ENCODE results near the gene TNFRSF4. TPM values are rescaled to one million over a fixed set of nuclear protein-coding genes. Genes with fewer than 3 reads are reported as not detected.

The TNFRSF4 gene
- total RNA-seq, 2 experiments from 2014 or later, result 27.6 to 28.6 TPM

DNA sequence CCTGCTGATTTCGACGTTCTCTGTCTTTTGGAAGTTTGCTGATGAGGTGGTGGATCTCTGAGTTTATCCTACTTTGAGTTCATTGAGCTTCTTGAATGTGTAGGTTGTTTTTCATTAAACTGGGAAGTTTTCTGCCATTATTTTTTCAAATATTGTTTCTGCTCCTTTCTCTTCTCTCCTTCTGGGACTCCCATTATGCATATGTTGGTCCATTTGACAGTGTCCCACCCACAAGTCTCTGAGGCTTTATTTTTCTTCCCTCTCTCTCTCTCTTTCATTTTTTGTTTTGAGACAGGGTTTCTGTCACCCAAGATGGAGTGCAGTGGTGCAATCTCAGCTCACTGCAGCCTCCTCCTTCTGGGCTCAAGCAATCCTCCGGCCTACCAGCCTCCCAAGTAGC is 19.2 kb downstream of the TNFRSF4 start:
- TF ChIP-seq, protein P1, sequence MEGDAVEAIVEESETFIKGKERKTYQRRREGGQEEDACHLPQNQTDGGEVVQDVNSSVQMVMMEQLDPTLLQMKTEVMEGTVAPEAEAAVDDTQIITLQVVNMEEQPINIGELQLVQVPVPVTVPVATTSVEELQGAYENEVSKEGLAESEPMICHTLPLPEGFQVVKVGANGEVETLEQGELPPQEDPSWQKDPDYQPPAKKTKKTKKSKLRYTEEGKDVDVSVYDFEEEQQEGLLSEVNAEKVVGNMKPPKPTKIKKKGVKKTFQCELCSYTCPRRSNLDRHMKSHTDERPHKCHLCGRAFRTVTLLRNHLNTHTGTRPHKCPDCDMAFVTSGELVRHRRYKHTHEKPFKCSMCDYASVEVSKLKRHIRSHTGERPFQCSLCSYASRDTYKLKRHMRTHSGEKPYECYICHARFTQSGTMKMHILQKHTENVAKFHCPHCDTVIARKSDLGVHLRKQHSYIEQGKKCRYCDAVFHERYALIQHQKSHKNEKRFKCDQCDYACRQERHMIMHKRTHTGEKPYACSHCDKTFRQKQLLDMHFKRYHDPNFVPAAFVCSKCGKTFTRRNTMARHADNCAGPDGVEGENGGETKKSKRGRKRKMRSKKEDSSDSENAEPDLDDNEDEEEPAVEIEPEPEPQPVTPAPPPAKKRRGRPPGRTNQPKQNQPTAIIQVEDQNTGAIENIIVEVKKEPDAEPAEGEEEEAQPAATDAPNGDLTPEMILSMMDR (IDR thresholded peaks at IDR 0.05), result no peak
- Mint-ChIP-seq H3K27me3 (no peaks in the 10 kb centered on the region), H3K4me3 (no peak overlapping the region), H3K27ac (no peak overlapping the region), H3K9me3 (peaks cover 4% of the 10 kb centered on the region), H3K36me3 (ENCODE audit: low read depth) (no peaks in the 10 kb centered on the region), H3K4me1 (ENCODE audit: low read depth) (peaks cover 1% of the 10 kb centered on the region)
- H3K27me3 ChIP-seq (ENCODE audit: control insufficient read depth in 1 of 2, insufficient read depth in 2 of 2, low read length in 2 of 2), result no peaks in the 10 kb centered on the region
- peaks cover under 1% of the 10 kb centered on the region for H3K4me1 ChIP-seq (ENCODE audit: insufficient read depth, low read length)
- H3K36me3 ChIP-seq (ENCODE audit: insufficient read depth, low read length), result no peaks in the 10 kb centered on the region
- DNase-seq (peak in 1 of 14 experiments; percentile 6), ATAC-seq (ENCODE audit: poor library complexity) (no peak)
- peaks cover 0 to 20% of the 10 kb centered on the region in 2 experiments for H3K9me3 ChIP-seq (ENCODE audit: control insufficient read depth in 1 of 2, insufficient read depth in 1 of 2, low read length in 2 of 2)
- H3K4me3 ChIP-seq (ENCODE audit: low read length), result no peak overlapping the region
- ChIA-PET CTCF (no interaction called here), POLR2A (no interaction called here)
- intact Hi-C loops (cut with DNase I, micrococcal nuclease), result no loop called here
- no peak overlapping the region for H3K27ac ChIP-seq (ENCODE audit: low read depth in 1 of 2, low read length in 2 of 2)

DNA sequence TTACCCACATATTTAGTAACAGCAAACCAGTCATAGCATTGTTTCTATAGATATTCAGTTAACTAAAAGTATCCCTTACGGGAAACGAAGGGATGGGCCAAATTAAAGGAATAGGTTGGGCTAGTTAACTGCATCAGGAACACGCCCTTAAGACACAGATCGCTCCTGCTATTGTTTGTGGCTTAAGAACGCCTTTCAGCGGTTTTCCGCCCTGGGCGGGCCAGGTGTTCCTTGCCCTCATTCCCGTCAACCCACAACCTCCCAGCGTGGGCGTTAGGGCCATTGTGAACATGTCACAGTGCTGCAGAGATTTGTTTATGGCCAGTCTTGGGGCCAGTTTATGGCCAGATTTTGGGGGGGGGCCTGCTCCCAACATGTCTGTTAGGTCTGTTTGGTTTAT is 22.2 kb downstream of the TNFRSF4 start:
- peak in 1 of 14 experiments; percentile 4 for DNase-seq
- H3K36me3 Mint-ChIP-seq (ENCODE audit: low read depth), result no peaks in the 10 kb centered on the region

DNA sequence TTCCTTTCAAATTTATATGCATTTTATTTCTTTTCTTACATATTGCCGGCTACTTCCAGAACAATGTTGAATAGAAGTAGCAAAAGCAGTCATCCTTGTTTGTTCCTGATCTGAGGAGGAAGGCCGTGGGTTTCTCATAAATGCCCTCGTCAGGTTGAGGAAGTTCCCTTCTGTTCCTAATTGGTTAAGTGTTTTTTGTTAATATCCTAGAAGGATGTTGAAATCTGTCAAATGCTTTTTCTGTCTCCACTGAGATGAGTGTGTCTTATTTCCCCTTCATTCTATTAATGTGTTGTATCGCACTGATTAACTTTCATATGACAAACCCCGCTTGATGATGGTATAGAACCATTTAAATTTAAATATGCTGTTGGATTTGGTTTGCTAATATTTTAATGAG is 24.8 kb downstream of the TNFRSF4 start:
- no peak overlapping the region for H3K27ac ChIP-seq (ENCODE audit: low read depth in 1 of 2, low read length in 2 of 2)
- no peak overlapping the region for H3K4me3 Mint-ChIP-seq
- H3K4me3 ChIP-seq (ENCODE audit: low read length), result no peak overlapping the region
- ChIA-PET POLR2A (no interaction called here), CTCF (no interaction called here)
- H3K9me3 ChIP-seq (ENCODE audit: control insufficient read depth in 1 of 2, insufficient read depth in 1 of 2, low read length in 2 of 2), result peaks cover 0 to 6% of the 10 kb centered on the region in 2 experiments
- no peaks in the 10 kb centered on the region for H3K4me1 ChIP-seq (ENCODE audit: insufficient read depth, low read length)
- DNase-seq (no peak), ATAC-seq (ENCODE audit: poor library complexity) (no peak)
- TF ChIP-seq, protein P1 (IDR thresholded peaks at IDR 0.05), result no peak
- no peaks in the 10 kb centered on the region for H3K27me3 ChIP-seq (ENCODE audit: control insufficient read depth in 1 of 2, insufficient read depth in 2 of 2, low read length in 2 of 2)
- no peak overlapping the region for H3K27ac Mint-ChIP-seq
- H3K4me1 Mint-ChIP-seq (ENCODE audit: low read depth), result no peaks in the 10 kb centered on the region
- H3K36me3 ChIP-seq (ENCODE audit: insufficient read depth, low read length), result no peaks in the 10 kb centered on the region
- intact Hi-C loops (cut with DNase I, micrococcal nuclease), result no loop called here
- no peaks in the 10 kb centered on the region for H3K9me3 Mint-ChIP-seq
- no peaks in the 10 kb centered on the region for H3K36me3 Mint-ChIP-seq (ENCODE audit: low read depth)
- no peaks in the 10 kb centered on the region for H3K27me3 Mint-ChIP-seq

More for the DNA sequence above, 22.2 kb downstream of the TNFRSF4 start:
- ChIA-PET POLR2A (no interaction called here), CTCF (no interaction called here)
- Histone ChIP-seq H3K4me1 (ENCODE audit: insufficient read depth, low read length) (no peaks in the 10 kb centered on the region), H3K27me3 (ENCODE audit: control insufficient read depth in 1 of 2, insufficient read depth in 2 of 2, low read length in 2 of 2) (no peaks in the 10 kb centered on the region), H3K36me3 (ENCODE audit: insufficient read depth, low read length) (no peaks in the 10 kb centered on the region), H3K27ac (ENCODE audit: low read depth in 1 of 2, low read length in 2 of 2) (no peak overlapping the region), H3K9me3 (ENCODE audit: control insufficient read depth in 1 of 2, insufficient read depth in 1 of 2, low read length in 2 of 2) (peaks cover 0 to 20% of the 10 kb centered on the region in 2 experiments), H3K4me3 (ENCODE audit: low read length) (no peak overlapping the region)
- intact Hi-C loops (cut with DNase I, micrococcal nuclease), result no loop called here
- Mint-ChIP-seq H3K9me3 (peaks cover 4% of the 10 kb centered on the region), H3K4me1 (ENCODE audit: low read depth) (no peaks in the 10 kb centered on the region), H3K4me3 (no peak overlapping the region), H3K27me3 (no peaks in the 10 kb centered on the region), H3K27ac (no peak overlapping the region)
- ATAC-seq (ENCODE audit: poor library complexity), result no peak
- TF ChIP-seq, protein P1 (IDR thresholded peaks at IDR 0.05), result no peak

Data from CD4-positive, alpha-beta T cell (primary cell).